ENCODE data around the gene HMGCS2.

The HMGCS2 gene

DNA sequence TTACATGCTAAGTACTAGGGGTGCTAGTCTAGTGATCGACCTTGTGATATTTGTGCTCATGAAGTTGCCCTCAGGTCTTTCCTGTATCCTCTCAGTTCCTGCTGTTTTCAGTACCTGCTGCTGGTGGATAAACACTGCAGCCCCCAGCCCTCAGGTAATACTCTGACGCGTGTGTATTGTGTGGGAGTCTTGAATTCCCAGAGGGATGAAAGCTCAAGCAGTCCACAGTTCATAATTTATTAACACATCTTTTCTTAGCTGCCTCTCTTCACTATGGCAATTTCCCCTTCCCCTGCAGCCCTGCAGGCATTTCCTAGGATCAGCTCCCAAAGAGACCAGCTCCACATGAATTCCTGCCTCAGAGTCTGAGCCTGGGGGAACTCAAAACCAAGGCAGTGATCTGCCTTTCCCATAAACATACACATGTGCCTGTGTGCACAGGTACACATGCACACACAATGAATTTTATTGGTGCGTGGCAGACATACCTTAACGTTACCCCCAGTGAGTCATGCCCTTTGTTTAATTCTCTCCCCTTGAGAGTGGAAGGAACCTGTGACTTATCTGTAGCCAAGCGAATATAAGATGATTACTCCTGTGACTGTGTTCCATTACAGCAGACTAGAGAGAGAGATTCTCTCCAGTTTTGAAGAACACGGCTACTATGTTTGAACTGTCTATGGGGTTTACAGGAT, 14.1 kb upstream of the HMGCS2 start:
- no peak overlapping the region for H3K4me3 ChIP-seq (replicated peaks; ENCODE audit: low read depth, low read length)
- TF ChIP-seq, protein P1, sequence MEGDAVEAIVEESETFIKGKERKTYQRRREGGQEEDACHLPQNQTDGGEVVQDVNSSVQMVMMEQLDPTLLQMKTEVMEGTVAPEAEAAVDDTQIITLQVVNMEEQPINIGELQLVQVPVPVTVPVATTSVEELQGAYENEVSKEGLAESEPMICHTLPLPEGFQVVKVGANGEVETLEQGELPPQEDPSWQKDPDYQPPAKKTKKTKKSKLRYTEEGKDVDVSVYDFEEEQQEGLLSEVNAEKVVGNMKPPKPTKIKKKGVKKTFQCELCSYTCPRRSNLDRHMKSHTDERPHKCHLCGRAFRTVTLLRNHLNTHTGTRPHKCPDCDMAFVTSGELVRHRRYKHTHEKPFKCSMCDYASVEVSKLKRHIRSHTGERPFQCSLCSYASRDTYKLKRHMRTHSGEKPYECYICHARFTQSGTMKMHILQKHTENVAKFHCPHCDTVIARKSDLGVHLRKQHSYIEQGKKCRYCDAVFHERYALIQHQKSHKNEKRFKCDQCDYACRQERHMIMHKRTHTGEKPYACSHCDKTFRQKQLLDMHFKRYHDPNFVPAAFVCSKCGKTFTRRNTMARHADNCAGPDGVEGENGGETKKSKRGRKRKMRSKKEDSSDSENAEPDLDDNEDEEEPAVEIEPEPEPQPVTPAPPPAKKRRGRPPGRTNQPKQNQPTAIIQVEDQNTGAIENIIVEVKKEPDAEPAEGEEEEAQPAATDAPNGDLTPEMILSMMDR (IDR thresholded peaks at IDR 0.05; ENCODE audit: low read length, missing control alignments) = no peak
- DNase-seq (ENCODE audit: low read depth) = no peak

DNA sequence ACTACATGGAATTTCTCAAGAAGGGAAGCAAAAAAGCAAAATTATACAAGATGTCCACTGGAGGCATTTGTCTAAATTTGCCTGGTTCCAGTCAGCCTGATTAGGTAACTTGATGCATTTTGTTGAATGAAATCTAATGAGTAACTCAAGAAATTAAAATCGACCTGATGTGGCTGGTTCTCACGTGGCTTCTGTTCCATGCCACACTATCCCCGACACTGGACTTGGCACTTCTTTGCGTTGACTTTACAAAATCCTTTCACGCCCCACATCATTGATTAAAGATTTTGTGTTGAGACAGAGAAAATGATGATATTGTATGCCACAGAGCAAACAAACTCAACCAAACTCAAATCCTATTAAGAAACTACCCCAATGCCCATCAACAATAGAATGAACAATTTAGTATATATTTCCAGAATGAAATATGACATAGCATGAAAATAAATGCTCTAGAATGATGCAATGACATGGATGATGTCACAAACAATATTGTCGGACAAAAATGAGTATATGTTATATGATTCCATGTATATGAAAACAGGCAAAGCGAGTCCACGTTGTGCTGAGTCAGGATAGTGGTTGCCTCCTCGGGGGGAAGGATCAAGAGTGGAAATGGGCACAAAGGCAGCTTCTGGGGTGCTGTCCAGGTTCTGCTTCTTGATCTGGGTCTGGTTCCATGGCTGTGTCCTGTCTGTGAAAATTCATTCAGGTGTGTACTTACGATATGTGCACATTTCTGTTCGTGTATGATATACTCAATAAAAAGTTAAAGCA, 12.9 kb upstream of the HMGCS2 start:
- DNase-seq (ENCODE audit: low read depth) = no peak
- H3K4me3 ChIP-seq (replicated peaks; ENCODE audit: low read depth, low read length) = no peak overlapping the region
- TF ChIP-seq, protein P1 (IDR thresholded peaks at IDR 0.05; ENCODE audit: low read length, missing control alignments) = no peak

DNA sequence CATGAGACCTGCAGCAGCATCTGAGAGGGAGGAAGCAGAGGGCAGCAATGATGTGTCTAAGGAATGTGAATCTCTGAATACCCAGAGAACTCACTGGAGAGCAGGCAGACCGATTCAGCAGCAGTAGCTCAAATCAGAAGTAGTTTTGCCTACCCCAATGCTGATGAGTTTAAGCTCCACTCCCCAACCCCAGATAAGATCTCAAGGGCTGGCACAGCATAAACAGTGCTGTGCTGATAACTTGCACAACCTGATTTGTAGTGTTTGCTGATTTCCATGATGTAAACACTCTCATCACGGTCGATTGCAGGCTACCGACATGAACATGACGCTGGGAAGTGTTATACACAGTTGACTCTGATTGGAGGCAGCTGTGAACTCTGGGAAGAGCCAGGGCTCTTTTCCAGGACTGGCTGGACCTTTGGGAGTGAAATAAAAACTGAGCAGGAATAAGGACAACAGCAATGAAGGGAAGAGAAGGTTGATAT, 11.2 kb upstream of the HMGCS2 start:
- peak overlapping the region; percentile 23 for H3K4me3 ChIP-seq (replicated peaks; ENCODE audit: low read depth, low read length)
- peak; percentile 58 for DNase-seq (ENCODE audit: low read depth)
- TF ChIP-seq, protein P1 (IDR thresholded peaks at IDR 0.05; ENCODE audit: low read length, missing control alignments) = no peak

DNA sequence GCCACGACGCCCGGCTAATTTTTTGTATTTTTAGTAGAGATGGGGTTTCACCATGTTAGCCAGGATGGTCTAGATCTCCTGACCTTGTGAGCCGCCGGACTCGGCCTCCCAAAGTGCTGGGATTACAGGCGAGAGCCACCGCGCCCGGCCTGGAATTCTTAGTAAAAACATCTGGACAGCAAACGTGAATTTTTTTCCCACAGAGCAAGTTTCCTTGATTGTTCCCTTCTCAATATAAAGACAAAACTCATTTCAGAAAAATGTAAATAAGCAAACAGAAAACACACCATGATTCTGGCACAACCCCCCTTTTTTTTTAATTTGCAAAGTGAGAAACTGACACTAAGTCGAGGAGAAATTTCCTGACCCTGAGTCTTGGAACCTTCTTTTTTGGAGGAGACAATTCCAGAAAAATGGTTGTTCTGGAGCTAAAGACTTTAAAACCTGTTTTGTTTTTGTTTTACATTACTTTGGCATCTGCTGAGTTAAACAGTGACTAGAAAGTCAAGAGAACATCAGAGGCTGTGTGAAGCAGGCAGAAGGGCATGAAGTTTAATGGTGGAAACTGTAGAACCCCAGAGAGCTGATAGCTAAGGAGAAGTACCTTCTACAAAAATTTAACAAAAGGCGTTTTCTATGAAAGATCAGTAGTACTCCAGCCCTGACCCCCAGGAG, 10.3 kb upstream of the HMGCS2 start:
- no peak for DNase-seq (ENCODE audit: low read depth)
- no peak overlapping the region for H3K4me3 ChIP-seq (replicated peaks; ENCODE audit: low read depth, low read length)
- TF ChIP-seq, protein P1 (IDR thresholded peaks at IDR 0.05; ENCODE audit: low read length, missing control alignments) = no peak

DNA sequence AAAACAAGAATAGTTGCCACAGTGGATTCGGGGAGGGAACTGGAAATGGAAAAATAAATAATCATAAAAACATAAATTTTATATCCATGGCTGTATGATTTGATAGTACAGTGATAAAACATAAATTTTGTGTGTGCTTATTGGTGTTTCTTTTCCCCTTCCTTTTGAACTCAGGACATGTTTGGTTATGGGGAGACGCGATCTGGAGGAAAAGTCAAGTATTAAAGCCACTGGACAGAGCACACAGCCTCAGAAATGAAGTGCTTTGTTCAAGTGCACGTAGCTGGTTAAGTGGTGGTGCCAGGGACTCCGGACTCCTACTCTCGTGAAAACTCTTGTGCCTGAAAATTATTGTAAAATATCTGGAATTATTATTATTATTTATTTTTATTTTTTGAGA, 9.7 kb upstream of the HMGCS2 start:
- H3K4me3 ChIP-seq (replicated peaks; ENCODE audit: low read depth, low read length) = no peak overlapping the region
- DNase-seq (ENCODE audit: low read depth) = no peak
- TF ChIP-seq, protein P1 (IDR thresholded peaks at IDR 0.05; ENCODE audit: low read length, missing control alignments) = no peak

DNA sequence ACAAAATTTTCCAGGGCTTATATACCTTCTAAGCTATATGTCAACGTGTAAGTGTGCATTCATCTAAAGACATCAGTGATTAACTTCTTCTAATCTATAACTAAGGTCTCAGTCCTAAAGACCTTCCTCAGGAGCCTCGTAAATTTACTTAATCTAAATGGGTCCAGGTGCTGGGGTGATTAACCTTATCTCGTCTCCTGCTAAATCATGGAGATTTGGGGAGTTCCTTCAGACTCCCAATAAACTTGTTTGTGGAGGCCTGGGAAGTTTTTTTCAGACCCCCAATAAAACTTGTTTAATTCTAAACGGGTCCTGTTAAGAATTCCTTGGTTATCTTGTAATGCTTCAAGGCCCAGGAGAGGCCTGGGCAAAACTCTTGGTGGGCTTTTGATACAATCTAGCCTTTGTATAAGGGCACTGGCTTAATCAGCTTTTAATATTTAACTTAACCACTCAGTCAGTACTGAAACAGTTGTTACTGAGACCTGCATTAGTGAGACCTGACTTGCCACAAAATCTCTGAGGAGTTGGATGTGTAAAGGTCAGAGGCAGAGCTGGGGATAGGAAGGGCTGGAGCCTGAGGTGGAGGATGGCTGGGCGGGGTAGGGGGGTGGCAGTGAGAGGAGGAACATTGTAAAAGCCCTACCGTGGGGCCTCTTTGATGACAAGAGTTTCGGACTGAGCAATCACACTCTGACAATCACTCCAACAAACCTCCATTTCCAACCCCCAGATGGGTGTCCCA, 6.2 kb upstream of the HMGCS2 start:
- DNase-seq (ENCODE audit: low read depth) = no peak
- no peak overlapping the region for H3K4me3 ChIP-seq (replicated peaks; ENCODE audit: low read depth, low read length)
- TF ChIP-seq, protein P1 (IDR thresholded peaks at IDR 0.05; ENCODE audit: low read length, missing control alignments) = no peak
